ENCODE measurements around the gene BRD2.
A peak's percentile ranks its signal among the peaks of the same experiment; 100 is the strongest.

BRD2 gene

DNA sequence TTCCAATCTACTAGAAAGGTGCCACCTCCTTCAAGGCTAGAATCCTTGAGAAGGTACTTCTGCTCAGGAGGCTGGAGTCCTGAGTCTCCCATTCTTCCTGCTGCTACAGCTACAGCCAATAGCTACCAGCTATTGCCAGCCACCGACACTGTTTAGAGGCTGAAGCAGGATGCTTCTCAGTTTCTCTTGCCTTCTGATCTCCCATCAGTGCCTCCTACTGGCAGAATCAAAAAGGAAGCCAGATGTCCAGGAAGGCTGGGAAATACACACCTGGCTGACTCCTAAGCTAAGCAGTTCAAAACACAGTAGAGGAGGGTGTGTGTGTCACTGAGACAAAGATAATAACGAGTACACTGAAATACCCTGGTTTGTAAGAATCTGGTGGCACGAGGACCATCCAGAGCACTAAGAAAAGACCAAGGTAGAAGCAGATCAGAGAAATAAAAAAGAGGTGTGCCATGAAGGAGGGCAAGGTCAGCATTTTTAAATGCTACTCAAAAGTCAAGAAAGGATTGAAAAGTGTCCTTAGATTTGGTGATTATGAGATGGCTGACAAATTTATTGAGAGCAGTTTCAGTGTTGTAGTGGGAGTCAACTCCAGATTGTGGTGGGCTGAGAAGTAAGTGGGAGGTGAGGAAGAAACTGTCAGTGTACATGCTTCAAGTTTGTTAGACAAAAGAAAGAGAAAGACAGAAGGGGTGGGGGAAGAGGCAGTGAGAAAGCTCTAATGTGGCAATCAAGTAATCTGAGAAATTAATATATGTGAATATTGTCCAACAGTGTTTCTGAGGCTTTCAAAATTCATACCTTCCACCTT, 13.2 kb upstream of the BRD2 start:
- peak overlapping the region; percentile 3 for H3K27ac Mint-ChIP-seq

DNA sequence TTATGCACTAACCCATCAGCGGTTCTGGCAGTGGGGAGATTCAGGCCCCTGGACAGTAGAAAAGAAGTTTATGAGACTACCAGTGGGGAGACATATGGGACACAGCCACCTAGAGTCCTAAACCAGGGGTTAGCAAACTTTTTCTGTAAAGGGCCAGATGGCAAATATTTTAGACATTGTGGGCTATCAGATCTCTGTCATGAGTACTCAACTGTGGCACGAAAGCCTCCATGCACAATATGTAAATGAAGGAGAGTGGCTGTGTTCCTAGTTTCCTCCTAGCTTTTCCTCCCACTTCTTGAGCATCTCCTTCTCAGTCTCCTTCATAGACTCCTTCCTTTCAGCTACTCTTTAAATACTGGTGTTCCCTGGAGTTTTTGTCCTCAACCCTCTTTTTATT, 12.2 kb upstream of the BRD2 start:
- peaks cover 36% of the 10 kb centered on the region for H3K4me1 Mint-ChIP-seq

More for the DNA sequence above, 13.2 kb upstream of the BRD2 start:
- Mint-ChIP-seq H3K36me3 (no peaks in the 10 kb centered on the region), H3K4me1 (peaks cover 42% of the 10 kb centered on the region), H3K9me3 (no peaks in the 10 kb centered on the region), H3K27me3 (no peaks in the 10 kb centered on the region), H3K4me3 (no peak overlapping the region)
- peak; percentile 56 for DNase-seq
- CTCF ChIA-PET: interaction anchor here (0.6 to 8.5 kb wide), 16 partner anchors 13 to 116 kb away, joined by 3 to 240 read pairs (median 4); partner anchors contain the start of genes BRD2 and HLA-DMB

DNA sequence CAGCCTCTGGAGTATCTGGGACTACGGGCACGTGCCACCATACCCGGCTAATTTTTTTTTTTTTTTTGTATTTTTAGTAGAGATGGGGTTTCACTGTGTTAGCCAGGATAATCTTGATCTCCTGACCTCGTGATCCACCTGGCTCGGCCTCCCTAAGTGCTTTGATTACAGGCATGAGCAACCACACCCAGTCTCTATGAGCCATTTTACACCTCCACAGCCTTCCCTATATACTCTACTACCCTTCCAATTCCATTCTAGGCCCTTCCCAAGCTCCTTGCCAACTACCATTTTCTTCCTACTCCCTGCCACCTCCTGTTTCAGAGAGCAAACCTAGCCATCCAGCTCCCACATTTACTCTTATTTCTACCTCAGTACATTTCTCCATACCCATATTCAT, 7.8 kb upstream of the BRD2 start:
- Mint-ChIP-seq H3K27ac (no peak overlapping the region), H3K27me3 (no peaks in the 10 kb centered on the region), H3K4me1 (peaks cover 24% of the 10 kb centered on the region)

More for the DNA sequence above, 12.2 kb upstream of the BRD2 start:
- Mint-ChIP-seq H3K4me3 (no peak overlapping the region), H3K27me3 (no peaks in the 10 kb centered on the region), H3K36me3 (no peaks in the 10 kb centered on the region), H3K9me3 (no peaks in the 10 kb centered on the region), H3K27ac (no peak overlapping the region)
- DNase-seq: no peak
- CTCF ChIA-PET: interaction anchor here (0.5 to 8.5 kb wide), 7 partner anchors 12 to 88 kb away, joined by 3 to 240 read pairs (median 66); partner anchors contain the start of genes BRD2 and HLA-DMB

DNA sequence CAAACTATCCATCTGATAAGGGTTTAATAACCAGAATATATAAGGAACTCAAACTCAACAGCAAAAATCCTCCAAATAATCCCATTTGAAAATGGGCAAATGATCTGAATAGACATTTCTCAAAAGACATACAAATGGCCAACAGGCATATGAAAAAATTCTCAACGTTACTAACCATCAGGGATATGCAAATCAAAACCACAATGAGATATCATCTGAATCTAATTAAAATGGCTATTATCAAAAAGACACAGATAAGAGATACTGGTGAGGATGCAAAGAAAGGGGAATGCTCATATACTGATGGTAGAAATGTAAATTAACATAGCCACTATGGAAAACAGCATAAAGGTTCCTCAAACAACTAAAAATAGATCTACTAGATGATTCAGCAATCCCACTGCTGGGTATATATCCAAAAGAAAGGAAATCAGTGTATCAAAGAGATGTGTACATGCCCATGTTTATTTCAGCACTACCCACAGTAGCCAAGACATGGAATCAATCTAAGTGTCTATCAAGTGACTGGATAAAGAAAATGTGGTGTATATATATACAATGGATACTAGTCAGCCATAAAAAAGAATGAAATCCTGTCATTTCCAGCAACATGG, 6.1 kb upstream of the BRD2 start:
- H3K4me1 Mint-ChIP-seq: peaks cover 39% of the 10 kb centered on the region

More for the DNA sequence above, 7.8 kb upstream of the BRD2 start:
- H3K4me3 Mint-ChIP-seq: no peak overlapping the region
- DNase-seq: no peak
- no peaks in the 10 kb centered on the region for H3K36me3 Mint-ChIP-seq
- H3K9me3 Mint-ChIP-seq: no peaks in the 10 kb centered on the region
- CTCF ChIA-PET: no interaction called here

DNA sequence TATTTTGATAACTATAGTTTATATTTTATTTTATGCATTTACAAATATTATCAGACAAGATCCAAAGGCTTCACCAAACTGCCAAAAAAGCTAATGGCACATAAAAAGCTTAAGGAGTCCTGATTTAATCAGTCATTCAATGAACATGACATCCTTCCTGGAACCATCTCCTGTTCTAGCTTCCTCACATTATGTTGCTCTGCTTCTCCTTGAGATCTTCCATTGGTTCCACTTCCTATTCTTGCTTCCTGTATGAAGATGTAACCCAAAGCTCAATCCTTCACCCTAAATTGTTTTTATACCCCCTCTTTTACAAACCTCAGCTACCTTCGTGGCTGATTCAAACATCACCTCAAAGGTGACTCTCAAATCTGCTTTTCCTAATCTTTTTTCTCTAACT, 4.5 kb upstream of the BRD2 start:
- CTCF ChIA-PET: interaction anchor here (1.0 to 13.4 kb wide), 4 partner anchors 10 to 96 kb away, joined by 3 to 240 read pairs (median 24); partner anchors contain the start of gene HLA-DMA
- no peak for DNase-seq
- peaks cover 2% of the 10 kb centered on the region for H3K36me3 Mint-ChIP-seq
- no peak overlapping the region for H3K4me3 Mint-ChIP-seq
- peaks cover 40% of the 10 kb centered on the region for H3K4me1 Mint-ChIP-seq
- H3K27me3 Mint-ChIP-seq: no peaks in the 10 kb centered on the region
- H3K27ac Mint-ChIP-seq: no peak overlapping the region
- no peaks in the 10 kb centered on the region for H3K9me3 Mint-ChIP-seq

More for the DNA sequence above, 6.1 kb upstream of the BRD2 start:
- Mint-ChIP-seq H3K9me3 (no peaks in the 10 kb centered on the region), H3K4me3 (no peak overlapping the region), H3K27me3 (no peaks in the 10 kb centered on the region), H3K36me3 (peaks cover 2% of the 10 kb centered on the region), H3K27ac (no peak overlapping the region)
- no peak for DNase-seq
- CTCF ChIA-PET: interaction anchor here (1.0 to 13.4 kb wide), 4 partner anchors 9 to 94 kb away, joined by 3 to 240 read pairs (median 3); partner anchors contain the start of gene HLA-DMA

DNA sequence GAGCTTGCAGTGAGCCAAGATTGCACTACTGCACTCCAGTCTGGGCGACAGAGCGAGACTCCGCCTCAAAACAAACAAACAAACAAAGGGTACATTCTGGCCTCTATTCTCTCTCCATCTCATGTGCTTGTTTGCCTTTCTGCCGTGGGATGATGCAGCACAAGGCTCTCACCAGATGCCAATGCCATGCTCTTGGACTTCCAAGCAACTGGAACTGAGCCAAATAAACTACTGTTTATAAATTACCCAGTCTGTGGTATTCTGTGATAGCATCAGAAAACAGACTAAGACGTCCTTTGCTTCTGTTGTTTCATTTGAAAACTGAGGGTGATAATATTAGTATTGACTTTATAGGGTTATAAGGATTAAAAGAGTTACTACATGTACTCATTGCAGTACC, 3.6 kb upstream of the BRD2 start:
- no peak overlapping the region for H3K4me3 Mint-ChIP-seq
- H3K9me3 Mint-ChIP-seq: no peaks in the 10 kb centered on the region
- H3K4me1 Mint-ChIP-seq: peaks cover 40% of the 10 kb centered on the region
- no peaks in the 10 kb centered on the region for H3K27me3 Mint-ChIP-seq
- H3K36me3 Mint-ChIP-seq: peaks cover 6% of the 10 kb centered on the region
- no peak overlapping the region for H3K27ac Mint-ChIP-seq
- CTCF ChIA-PET: interaction anchor here (5.6 to 13.4 kb wide), 2 partner anchors 11 to 32 kb away, joined by 44 to 240 read pairs; partner anchors contain the start of gene HLA-DMA
- DNase-seq: no peak

DNA sequence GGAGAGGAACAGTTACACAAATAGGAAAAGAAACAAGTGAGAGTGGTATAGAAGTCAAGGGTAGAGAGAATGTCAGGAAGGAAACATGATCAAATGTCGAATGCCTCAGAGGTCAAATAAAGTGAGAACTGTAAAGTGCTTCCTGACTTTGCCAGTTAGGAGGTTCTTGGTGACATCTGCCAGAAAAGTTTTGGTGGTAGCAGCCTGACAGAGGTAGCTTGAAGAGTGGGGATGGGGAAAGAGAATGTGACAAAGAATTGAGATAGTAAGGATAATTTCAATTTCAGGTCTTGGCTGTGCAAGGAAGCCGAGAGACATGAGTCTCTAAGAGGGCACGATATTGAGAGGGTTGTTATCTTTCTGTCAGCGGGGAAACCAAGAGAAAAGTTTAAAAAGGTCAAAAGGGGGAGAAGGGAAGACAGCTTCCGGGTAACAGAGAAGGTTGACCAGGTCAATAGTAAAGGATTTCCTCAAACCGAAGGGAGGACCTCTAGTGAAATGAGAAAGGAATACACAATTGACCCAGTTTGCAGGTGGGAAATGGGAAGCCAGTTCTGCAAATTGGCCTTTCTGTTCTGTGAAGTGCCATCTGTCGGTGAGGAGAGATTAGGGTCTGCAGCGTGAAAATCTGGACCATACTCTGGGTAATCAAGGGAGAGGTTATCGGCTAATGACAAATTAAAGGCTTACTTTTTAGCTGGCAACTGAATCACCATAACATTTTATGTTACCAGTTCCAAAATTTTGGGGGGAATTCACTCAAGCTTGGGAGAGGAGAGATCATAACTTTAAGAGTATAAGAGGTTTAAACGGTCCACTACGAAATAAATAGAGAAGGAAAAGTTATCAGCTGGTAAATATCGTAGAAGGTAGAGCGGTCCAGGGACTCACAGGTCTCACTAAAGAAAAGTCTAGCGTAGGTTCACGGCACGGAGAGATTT, 973 bp upstream of the BRD2 start:
- CTCF ChIA-PET: interaction anchor here (0.6 to 13.4 kb wide), 15 partner anchors 8 to 1132 kb away, joined by 3 to 240 read pairs (median 4); partner anchors contain the start of genes HLA-DMA, HLA-DMB and TAP2
- peaks cover 9% of the 10 kb centered on the region for H3K27me3 Mint-ChIP-seq
- DNase-seq: peak; percentile 45

DNA sequence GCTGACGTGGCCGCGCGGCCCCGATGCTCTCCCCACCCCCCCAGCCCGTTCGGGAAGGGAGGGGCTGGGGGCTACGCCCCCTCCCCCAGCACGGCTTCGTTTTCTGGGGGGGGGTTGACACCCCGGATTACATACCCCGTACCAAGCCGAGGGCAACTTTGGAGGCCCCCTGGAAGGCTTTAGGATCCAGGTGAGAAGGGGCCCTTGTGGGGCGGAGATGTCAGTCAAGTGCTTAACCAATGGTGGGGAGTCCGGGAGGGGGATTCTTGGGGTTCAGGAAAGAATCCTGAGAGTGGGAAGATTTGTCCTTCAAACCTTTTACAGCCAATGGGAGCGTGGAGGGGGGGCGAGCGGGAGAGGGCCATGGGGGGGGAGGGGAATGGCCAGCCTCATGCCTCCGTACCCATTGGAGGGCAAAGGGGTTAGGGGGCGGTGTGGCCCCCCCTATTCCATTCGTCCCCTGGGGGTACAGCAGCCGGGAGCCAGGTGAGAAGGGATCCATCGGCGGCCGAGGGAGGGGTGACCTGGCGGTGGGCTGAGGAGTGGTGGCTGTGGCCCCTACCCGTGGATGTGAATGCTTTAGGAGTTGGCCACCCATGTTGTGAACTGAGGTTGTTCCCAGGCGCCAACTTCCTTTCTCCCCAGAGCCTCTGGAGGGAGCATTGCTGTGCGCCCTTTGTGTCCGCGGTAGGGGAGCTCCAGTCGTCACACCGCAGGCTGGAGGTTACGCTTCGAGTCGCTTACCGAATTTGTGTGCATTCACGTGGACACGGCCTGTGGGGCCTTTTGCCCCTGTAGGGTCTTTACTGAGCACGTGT, 682 bp downstream of the BRD2 start:
- Mint-ChIP-seq H3K9me3 (no peaks in the 10 kb centered on the region), H3K4me3 (peak overlapping the region; percentile 85), H3K27me3 (peaks cover 10% of the 10 kb centered on the region), H3K27ac (peak overlapping the region; percentile 97), H3K36me3 (peaks cover 43% of the 10 kb centered on the region), H3K4me1 (peaks cover 27% of the 10 kb centered on the region)
- peak; percentile 79 for DNase-seq
- CTCF ChIA-PET: interaction anchor here (0.7 to 13.4 kb wide), 7 partner anchors 16 to 130 kb away, joined by 3 to 240 read pairs (median 4); partner anchors contain the start of genes HLA-DMA and TAP2

More for the DNA sequence above, 973 bp upstream of the BRD2 start:
- Mint-ChIP-seq H3K27ac (peak overlapping the region; percentile 97), H3K36me3 (peaks cover 26% of the 10 kb centered on the region), H3K9me3 (no peaks in the 10 kb centered on the region), H3K4me1 (peaks cover 30% of the 10 kb centered on the region), H3K4me3 (peak overlapping the region; percentile 85)

DNA sequence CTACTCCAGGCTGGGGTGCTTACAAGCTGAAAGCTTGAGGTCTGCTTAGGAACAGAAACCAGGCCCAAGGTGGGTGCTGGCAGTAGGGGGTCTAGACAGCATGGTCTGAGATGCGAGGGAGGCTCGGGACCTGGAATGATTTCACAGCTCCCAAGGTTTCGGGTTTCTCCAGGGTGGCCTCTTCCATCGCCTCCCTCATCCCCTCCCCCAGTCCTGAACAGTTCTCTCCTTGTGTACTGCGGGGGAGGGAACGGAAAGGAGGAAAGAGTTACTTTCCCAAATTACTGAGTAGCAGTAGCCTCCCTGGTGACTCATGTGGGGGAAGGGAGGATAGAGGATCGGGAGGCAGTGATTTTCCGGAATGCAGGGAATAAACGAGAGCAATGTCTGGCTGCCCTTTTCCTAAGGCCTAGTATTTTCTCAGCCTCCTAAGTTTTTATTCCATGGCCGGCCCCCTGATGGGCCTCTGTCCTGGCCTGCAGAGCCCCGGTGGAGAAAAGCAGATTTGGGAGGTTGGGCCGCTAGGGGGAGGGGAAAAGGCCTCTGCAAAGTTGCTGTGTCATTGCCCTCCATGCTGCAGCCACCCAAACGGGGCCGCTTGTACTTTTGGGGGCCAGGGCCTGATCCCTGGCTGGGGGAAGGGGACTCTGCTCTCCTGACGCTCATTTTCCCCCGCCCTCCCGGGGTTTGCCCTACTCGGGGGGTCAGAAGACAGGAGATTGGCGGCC, 1.5 kb downstream of the BRD2 start:
- peaks cover 23% of the 10 kb centered on the region for H3K4me1 Mint-ChIP-seq
- H3K4me3 Mint-ChIP-seq: peak overlapping the region; percentile 85
- peak; percentile 82 for DNase-seq
- peak overlapping the region; percentile 97 for H3K27ac Mint-ChIP-seq
- peaks cover 50% of the 10 kb centered on the region for H3K36me3 Mint-ChIP-seq
- H3K9me3 Mint-ChIP-seq: no peaks in the 10 kb centered on the region
- peaks cover 10% of the 10 kb centered on the region for H3K27me3 Mint-ChIP-seq
- CTCF ChIA-PET: interaction anchor here (1.0 to 13.4 kb wide), 4 partner anchors 15 to 102 kb away, joined by 3 to 240 read pairs (median 4); partner anchors contain the start of gene HLA-DMA

DNA sequence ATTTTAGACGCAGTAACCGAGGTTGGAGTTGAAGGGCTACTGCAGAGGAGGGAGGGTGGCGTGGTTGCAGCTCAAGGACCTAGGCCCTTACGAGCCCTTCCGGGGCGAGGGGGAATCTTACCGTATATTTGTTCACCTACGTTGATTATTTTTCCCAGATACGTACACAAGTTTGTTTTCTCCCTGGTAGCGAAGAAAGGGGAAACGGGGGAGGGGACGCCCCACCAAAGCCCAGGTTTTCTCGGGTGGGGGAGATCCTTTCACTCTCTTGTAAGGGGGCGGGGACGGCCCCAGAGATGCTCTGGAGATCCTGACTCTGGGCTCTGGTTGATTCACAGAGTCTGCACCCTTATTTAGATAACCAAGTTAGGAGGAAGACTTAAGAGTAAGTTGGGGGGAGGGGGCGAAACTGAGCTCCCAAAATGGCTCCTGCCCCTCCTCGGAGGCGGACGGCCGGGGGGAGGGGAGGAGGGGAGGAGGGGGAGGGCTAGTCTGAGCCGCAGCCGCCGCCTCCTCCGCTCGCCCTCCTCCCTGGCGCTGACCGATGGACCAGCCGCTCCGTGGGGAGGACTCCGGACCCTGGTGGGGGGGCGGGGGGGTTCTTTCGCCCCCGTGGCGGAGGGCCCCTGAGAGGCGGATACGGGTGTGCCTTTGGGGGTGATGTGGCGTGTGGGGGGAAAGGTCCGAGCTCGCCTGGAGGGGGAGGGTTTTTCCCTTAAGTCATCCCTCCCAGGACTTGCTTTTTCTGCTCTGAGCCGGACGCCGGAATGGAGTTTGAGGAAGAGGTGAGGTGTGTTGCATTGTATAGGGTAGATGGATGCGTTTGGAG, 2.2 kb downstream of the BRD2 start:
- CTCF ChIA-PET: interaction anchor here (1.0 to 13.4 kb wide), 8 partner anchors 14 to 116 kb away, joined by 3 to 240 read pairs (median 10); partner anchors contain the start of genes HLA-DMA, HLA-DMB, PSMB9 and TAP1
- H3K9me3 Mint-ChIP-seq: no peaks in the 10 kb centered on the region
- peaks cover 22% of the 10 kb centered on the region for H3K4me1 Mint-ChIP-seq
- peaks cover 57% of the 10 kb centered on the region for H3K36me3 Mint-ChIP-seq
- H3K27me3 Mint-ChIP-seq: peaks cover 10% of the 10 kb centered on the region
- peak overlapping the region; percentile 97 for H3K27ac Mint-ChIP-seq
- peak overlapping the region; percentile 85 for H3K4me3 Mint-ChIP-seq
- peak; percentile 87 for DNase-seq

DNA sequence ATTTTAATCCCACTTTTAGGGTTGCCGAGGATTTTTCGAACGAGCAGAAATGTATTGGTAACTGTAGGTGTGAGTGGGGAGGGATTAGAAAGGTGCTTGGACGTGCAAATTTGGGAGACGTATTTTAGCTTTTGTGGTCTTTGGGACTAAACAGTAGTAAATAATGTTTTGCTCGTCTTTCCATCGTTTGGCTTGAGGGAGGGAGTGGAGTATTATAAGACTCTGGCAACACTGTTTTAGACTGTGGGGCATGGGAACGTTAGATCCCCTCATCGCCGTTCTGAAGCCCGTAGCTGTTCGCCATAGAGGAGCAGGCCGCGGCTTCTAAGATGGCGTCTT, 2.8 kb downstream of the BRD2 start:
- H3K36me3 Mint-ChIP-seq: peaks cover 61% of the 10 kb centered on the region
- H3K27ac Mint-ChIP-seq: peak overlapping the region; percentile 97
- H3K27me3 Mint-ChIP-seq: peaks cover 10% of the 10 kb centered on the region
- no peaks in the 10 kb centered on the region for H3K9me3 Mint-ChIP-seq
- peak overlapping the region; percentile 85 for H3K4me3 Mint-ChIP-seq
- CTCF ChIA-PET: interaction anchor here (0.9 to 13.4 kb wide), 9 partner anchors 13 to 117 kb away, joined by 3 to 240 read pairs (median 8); partner anchors contain the start of genes HLA-DMA, HLA-DMB, PSMB9 and TAP1
- DNase-seq: no peak
- H3K4me1 Mint-ChIP-seq: peaks cover 23% of the 10 kb centered on the region
